GM03348 (cell line): ENCODE data around the gene SLC8A1.

Experiments used
- DNase-seq: peaks from one replicate; pipeline ENCODE4 v3.0.0; 2012; ENCODE audit warnings: low spot score

Gene SLC8A1

GRCh38 chr2:40421631-40422297, 30.1 kb downstream of the SLC8A1 start:
- no peak for DNase-seq

DNA sequence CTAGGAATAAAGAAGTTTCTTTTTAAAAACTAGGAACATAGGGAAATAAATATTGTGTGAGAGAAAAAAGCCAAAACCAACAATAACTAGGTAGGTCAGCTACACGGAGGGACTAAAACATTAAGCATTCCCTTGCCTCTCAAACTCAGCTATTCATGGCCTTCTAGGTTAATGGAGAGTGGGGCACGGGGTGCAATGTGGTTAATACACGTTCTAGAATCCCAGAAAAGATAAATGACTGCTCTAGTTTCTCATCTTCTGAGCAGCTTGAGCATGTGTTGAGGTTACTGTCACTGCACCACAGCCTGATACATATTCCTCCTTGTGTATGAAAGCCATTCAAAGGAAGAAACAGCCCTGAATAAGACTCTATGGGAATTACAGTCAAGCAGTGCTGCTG, 31.4 kb downstream of the SLC8A1 start:
- DNase-seq = no peak

- DNase-seq = no peak
These were observed 32.5 kb downstream of the SLC8A1 start for GRCh38 chr2:40419364-40419762.

GRCh38 chr2:40418614-40419363, 33.1 kb downstream of the SLC8A1 start:
- DNase-seq = no peak

DNA sequence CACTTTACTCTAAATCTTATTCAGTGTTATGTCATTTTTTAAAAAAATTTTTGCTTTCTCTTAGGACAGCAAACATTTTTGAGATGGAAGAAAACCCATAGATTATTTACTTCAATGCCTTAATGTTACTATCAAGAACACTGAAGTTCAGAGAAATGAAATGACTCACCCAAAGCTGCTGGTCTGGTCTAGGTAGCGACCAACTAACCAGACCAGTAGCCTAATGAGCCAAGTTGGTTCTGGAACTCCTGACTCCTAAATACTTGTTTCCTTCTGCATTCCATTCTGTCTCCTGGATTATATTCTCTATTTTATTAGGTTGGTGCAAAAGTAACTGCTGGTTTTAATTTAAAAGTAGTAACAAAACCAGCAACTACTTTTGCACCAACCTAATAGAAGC, 35.4 kb downstream of the SLC8A1 start:
- no peak for DNase-seq

DNA sequence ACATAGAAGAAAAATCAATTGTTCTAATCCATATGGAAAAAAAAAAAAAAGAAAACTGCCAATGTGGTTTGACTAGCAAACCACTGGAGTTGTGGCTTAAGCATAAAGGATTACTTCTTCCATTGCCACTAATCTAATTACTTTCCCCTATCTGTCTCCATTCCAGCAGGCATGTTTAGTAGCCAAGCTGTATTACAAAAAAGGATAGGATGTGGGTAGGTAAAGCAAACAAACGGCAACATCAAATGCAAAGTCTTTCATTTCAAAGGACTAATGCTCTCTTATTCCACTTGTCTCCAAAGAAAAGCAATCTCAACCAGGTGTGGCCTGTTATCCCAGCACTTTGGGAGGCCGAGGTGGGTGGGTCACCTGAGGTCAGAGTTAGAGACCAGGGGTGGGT, 36.5 kb downstream of the SLC8A1 start:
- DNase-seq = no peak

- DNase-seq = no peak
These were observed 39.4 kb downstream of the SLC8A1 start for GRCh38 chr2:40412456-40412855.

DNA sequence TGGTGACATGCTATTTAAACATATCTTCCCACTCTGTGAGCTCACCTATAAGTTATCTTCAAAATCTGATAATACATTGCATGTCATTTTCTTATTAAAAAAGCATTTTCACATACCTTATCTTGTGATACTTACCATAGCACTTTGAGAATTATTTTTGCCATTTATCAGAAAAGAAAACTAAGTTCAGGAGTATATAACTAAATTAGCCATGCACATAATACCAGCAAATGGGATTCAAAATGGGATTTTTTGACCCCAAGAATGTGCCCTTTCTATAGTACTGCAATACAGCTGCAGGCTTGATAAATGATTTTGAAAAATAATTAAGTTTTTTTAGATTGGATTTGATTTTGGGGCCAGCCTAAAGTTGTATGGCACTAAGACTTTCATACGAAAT, 41.2 kb downstream of the SLC8A1 start:
- DNase-seq = no peak

DNA sequence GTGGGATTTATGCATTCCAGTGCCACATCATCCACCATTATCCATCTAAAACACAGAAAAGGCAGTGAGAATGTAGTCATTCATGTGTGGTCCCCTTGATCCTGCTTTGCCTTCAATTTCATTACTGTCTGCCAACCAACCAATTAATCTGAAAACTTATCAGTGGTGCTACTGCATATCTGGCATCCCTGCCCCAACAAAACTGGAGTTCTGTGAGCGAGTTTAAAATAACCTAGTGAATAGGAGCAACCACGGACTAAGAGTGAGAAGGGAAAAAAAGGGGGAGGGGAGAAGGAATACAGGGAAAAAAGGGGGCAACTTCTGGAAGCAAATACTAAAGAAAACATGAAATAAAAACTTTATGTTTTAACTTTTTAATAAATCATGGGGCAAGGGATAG, 42.2 kb downstream of the SLC8A1 start:
- no peak for DNase-seq

- no peak for DNase-seq
These were observed 45.2 kb downstream of the SLC8A1 start for GRCh38 chr2:40406485-40407289.

DNA sequence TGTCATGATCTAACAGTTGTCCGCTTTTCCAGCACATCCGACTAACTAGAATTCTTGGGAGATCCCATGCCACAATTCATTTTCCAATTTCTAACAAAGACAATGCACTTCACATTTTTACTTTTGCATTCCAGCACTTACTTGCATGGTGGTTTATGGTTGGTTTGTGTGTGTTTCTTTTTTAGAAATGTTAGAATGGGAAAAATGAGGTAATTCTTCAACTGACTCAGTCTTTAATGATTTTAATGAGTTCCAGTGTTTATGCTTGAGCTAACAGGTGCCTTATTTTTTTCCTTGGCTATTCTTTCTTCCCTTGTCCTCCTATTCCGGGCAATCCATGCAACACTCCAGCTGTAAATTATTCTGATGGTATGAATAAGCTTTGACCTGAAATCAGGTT, 46.4 kb downstream of the SLC8A1 start:
- peak; percentile 30 for DNase-seq

DNA sequence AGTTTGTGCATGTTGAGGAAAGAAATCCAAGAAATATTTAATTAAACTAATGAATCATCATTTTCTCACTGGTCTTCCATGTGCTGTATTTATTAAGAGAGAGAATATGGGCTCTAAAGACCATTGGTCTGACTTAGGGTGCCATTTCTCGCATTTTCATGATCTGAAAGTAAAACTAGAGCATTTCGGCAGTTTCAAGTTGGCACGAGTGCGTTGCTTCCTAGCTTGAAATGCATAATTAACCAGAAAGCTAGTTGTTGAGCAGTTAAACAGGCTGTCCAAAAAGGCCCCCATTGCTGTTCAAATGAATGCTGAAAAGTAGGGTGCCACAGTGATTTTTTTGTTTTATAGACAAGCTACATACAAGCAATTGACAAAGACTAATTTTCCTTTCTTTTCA, 47.4 kb downstream of the SLC8A1 start:
- DNase-seq = no peak

DNA sequence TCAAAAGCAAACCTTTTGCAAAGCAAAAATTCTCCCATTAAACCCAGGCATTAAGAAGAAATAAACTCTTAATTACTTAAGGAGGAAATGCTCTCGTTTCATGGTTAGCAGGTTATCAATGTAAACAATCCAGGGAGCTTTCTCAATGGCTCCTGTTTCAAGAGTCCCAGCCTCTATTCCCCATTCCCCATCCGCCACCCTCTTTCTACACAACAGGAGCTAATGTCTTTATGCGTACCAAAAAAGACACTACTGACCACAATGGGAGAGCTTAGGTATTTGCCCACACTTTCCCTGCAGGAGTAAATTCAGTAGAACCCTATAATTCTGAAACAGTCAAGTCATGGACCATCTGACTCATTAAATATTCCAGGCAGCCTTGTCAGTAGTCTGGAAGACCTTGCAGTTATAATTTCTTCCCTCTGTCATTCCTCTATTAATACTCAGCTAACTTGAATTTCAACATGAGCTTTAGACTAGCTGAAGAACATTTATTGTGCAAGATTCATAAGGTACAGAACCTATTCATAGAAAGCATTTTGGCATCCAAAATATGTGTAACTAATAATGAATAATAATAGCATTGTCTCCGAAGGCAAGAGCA, 48.6 kb downstream of the SLC8A1 start:
- DNase-seq = peak; percentile 70

DNA sequence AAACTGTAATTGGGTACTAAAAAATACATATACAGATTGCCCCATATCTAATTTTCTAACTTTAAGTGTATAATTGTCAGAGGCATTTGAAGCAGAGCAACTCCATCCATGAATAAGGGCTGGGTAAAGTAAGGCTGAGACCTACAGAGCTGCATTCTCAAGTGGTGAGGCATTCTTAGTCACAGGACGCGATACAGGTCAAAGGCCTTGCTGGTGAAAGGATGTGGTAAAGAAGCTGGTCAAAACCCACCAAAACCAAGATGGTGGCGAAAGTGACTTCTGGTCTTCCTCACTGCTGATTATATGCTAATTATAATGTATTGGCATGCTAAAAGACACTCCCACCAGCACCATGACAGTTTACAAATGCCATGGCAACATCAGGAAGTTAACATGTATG, 50.0 kb downstream of the SLC8A1 start:
- DNase-seq = peak; percentile 21

- DNase-seq = peak; percentile 33
These were observed 51.4 kb downstream of the SLC8A1 start for GRCh38 chr2:40400336-40400953.

- DNase-seq = no peak
These were observed 54.1 kb downstream of the SLC8A1 start for GRCh38 chr2:40397765-40398164.

DNA sequence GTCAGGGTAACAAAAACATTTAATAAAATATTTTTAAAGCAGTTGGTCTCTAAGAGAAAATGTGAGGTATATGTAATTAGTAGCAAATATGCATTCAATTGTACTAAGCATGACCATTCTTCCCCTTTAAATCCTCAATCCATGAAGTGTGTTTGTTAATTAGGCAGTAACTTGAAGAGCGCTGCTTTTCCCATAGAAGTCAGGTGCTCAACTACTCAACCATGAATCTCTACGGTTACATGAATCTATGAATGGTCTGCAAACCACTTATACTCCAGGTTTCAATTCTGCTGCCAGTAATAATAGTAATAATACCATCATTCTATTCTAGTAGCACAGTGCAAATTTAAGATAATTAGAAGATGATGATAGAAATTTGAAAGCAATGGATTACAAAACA, 55.8 kb downstream of the SLC8A1 start:
- no peak for DNase-seq

GRCh38 chr2:40395169-40396073, 56.5 kb downstream of the SLC8A1 start:
- DNase-seq = no peak

- no peak for DNase-seq
These were observed 57.3 kb downstream of the SLC8A1 start for GRCh38 chr2:40394597-40394996.

- DNase-seq = no peak
These were observed 57.9 kb downstream of the SLC8A1 start for GRCh38 chr2:40394031-40394430.

GRCh38 chr2:40388161-40388560, 63.7 kb downstream of the SLC8A1 start:
- DNase-seq = no peak
